Stimulated activated CD8-positive, alpha-beta memory T cell treated with anti-CD3 and anti-CD28 coated beads, Interleukin-2, amount 100 ng/mL, for 48 hours (primary cell): ENCODE results near the gene RPL26.
"Not testable (repeated sequence)": the region's sequence is repeated elsewhere in the genome, so short reads cannot be mapped to it uniquely, and the experiment has no call there.

Source experiments
- DNase-seq, 2 donors: peaks; one replicate each; pipeline ENCODE4 v3.0.0-alpha.2; 2020; ENCODE audit warnings: low read depth in 2 of 2

The RPL26 gene

DNA sequence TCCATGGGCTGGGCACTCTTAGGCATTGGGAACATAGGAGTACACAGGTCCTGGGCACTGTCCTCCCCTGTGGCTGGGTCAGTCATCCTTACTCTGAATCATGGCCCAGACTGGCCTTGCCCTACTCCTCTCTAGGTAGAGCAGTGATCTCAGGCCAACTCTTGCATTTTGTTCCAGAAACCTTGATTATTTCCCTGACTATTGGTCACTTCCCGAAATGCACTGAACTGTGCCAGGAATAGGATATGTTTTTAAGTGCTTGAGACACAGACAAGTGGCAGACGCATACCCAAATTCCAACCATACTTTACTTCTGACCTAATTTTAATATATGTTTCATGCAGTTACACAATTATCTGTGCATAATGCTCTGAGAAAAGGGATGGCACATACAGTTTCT, 16.8 kb downstream of the RPL26 start:
- no peak for DNase-seq

GRCh38 chr17:8365143-8365542, 17.9 kb downstream of the RPL26 start:
- no peak for DNase-seq

DNA sequence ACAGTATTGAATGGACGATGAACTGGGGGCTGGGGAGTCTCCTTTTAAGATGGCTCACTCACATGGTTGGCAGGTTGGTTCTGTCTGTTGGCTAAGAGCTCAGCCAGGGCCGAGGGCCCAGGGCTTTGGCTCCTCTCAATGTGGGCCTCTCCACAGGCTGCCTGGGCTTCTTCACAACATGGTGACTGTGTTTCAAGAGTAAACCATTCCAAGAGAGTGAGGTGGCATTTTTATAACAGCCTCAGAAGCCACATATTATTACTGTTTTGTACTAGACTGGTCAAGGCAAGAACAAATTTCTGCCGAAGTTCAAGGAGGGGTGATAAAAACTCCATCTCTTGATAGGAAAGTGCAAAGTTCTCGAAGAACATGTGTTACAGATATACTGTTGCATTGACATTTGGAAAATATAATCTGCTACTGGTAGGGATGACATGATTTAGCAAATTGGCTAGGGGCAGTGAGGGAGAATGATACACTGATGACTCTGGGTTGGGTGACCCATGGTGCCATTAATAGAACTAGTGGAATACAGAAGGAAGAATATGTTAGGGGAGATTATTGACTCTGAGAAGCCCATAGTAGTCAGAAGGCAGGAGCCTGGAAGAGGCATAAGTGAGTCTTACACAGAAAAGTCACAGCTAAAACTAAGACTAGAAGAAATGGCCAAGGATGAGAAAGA, 20.2 kb downstream of the RPL26 start:
- DNase-seq: no peak

DNA sequence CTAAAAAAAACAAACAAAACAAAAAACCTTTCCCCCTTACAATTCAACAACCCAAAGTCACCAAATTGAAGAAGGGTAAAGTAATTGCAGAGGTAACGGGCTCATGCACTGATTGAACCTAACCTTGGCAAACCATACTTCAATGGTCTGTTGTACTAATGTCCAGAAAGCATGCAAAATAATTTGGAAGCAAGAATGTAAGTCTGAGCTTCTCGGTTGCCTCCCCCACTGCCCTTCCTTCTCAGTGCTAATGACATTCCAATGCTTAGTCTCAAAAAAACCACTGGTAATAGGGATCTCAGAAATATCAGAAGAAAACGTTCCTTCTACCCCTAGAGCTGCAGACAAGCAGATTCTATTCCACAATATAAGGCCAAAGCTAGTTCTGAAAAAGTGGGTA, 22.2 kb downstream of the RPL26 start:
- no peak for DNase-seq

- no peak for DNase-seq
Observed at GRCh38 chr17:8360260-8360659, 22.7 kb downstream of the RPL26 start.

DNA sequence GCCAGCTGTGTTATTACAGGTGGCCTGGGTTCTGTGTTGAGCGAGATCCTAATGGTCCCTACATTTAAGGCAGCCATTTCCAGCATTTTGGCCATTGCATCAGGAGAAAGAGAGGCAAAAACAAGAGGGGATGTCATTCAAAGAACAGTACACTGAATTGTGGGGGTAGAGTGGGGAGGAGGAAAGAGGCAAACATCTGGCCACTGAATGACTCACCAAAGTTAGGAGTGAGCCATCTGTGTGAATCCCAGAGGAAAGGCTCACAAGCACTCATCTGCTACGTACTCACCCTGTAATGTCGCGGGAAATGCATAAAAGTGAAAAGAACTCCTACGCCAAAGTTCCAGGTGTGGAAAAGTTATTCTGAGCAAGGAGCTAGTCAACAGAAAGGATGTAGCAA, 23.2 kb downstream of the RPL26 start:
- no peak for DNase-seq

DNA sequence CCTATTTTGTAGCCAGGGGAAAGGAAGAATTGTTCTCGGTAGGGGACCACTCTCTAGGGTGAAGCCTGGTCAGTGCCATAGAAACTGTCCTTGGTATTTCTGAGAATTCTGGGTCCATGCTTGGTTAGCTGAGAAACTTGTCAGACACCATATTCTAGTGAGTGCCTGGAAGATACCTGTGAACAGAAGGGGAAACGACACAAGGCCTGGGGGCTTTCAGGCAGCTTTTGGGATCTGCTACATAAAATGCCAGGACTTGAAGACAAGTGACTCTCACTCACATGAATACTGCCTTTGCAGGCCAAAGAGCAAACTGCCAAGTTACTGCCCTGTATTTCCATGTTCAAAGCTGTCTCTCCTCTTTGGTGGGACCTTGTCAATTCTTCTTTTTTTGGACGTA, 25.1 kb downstream of the RPL26 start:
- DNase-seq: no peak

- DNase-seq: no peak
Observed at GRCh38 chr17:8354236-8354635, 28.8 kb downstream of the RPL26 start.

DNA sequence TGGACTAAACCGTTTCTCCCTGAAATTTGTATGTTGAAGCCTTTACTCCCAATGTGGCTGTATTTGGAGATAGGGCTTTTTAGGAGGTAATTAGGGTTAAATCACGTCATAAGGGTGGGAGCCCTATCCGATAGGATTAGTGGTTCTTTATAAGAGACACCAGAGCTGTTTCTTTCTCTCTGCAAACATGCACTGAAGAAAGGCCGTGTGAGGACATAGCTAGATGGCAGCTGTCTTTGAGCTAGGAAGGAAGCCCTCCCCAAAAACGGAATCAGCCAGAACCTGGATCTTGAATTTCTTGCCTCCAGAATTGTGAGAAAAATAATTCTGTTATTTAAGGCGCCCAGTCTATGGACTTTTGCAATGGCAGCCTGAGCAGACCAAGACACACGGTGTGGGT, 29.3 kb downstream of the RPL26 start:
- no peak for DNase-seq

- no peak for DNase-seq
Observed at GRCh38 chr17:8350339-8350738, 32.7 kb downstream of the RPL26 start.

DNA sequence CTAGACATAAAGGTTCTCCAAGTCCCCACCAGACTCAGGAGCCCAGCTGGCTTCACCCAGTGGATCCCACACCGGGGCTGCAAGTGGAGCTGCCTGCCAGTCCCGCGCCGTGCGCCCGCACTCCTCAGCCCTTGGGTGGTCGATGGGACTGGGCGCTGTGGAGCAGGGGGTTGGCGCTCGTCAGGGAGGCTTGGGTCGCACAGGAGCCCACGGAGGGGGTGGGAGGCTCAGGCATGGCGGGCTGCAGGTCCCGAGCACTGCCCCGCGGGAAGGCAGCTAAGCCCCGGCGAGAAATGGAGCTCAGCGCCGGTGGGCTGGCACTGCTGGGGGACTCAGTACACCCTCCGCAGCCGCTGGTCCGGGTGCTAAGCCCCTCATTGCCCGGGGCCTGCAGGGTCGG, 36.0 kb downstream of the RPL26 start:
- DNase-seq: not testable (repeated sequence)

DNA sequence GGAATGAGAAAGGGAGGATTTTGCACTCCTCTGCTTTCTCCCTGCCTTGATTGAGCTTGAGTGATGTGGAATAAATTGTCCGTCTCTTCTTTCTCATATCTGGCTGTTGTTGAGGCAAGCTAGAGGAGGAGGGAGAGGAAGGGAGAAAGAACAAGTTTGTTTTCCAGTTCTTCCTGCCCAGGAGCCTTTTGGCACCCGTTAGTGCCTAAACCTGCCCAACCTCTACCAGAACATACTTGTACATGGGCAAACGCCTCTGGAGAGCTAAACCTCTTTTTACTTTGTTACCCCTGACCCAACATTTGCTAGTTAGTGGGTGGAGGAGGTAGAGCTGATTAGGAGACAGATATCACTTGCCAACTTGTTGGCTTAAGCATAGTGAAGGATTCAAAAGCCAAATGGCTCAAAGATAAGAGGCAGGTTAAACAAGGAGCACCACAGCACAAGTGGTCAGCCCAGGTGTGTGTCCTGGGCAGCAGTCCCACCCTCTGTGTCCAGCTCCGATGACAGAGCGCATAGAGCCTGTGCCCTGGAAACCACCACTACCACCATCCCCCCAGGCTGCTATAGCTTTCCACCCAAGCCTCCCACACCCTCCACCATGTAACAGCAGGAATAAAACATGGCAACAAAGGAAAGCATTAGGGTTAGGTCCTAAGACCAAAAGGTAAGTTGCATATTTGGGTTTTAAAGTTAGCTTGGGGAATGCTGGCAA, 36.9 kb downstream of the RPL26 start:
- DNase-seq: no peak

- no peak for DNase-seq
Observed at GRCh38 chr17:8345052-8345690, 37.8 kb downstream of the RPL26 start.

- no peak for DNase-seq
Observed at GRCh38 chr17:8341456-8341855, 41.5 kb downstream of the RPL26 start.

DNA sequence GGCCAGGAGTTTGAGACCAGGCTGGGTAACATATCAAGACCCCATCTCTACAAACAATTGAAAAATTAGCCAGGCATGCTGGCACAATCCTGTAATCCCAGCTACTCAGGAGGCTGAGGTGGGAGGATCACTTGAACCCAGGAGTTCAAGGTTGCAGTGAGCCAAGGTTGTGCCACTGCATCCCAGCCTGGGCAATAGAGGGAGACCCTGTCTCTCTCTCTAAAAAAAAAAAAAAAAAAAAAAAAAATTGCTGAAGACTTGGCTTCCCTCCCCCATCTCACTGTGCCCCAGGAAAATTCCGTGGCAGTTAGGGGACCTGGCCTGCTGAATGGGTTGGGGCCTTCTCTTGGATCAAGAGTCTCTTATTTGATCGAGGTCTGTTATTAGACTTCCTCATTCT, 43.5 kb downstream of the RPL26 start, which contains the start of gene ODF4:
TSS of gene ODF4 (plus strand) at position 301 of the 400 bp plus-strand sequence. CDS start 212 bp downstream, outside the sequence.
- no peak for DNase-seq

DNA sequence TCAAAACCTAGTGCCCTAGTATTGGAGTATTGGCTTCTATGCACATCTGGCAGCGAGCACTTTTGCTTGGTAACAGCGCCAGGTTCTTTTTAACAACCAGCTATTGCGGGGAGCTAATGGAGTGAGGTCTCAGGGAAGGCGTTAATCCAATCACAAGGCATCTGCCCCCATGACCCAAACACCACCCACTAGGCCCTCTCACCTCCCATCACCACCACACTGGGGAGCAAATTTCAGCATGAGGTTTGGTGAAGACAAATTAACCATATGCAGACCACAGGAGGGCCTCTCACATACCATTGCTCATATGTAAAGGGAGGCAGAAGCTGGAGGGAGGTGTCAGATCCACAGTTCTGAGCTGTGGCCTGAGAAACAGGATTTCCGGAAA, 44.2 kb downstream of the RPL26 start:
- no peak for DNase-seq

GRCh38 chr17:8337802-8338752, 44.9 kb downstream of the RPL26 start:
- no peak for DNase-seq

GRCh38 chr17:8333281-8333680, 49.7 kb downstream of the RPL26 start:
- DNase-seq: no peak

GRCh38 chr17:8332688-8333087, 50.3 kb downstream of the RPL26 start:
- no peak for DNase-seq

DNA sequence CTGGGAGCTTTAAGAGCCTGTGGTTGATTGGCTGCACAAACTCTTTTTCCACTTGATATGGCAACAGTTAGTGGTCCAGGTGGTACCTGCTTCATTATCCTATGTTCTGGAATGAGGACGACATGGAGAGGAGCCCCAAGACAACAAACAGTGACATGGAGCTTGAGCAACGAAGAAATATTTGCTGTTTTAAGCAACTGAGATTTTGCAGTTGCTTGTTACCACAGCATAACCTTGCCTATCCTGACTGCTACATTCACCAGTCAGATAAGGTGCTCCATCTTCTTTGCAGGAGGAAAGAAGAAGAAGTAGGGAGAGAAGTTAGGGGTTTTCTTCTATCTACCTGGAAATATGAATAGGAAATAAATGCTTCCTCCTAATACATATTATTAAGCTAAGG, 50.9 kb downstream of the RPL26 start:
- DNase-seq: no peak
